Esophagus squamous epithelium (tissue), 4 donors: ENCODE data around the gene NHERF2.

Experiments used
- CTCF ChIP-seq, 6 experiments: fragments of 450-650 bp in 4 of 6; fragments of 200-600 bp in 2 of 6; sonication (generic) in 2 of 6; IDR thresholded peaks; one replicate each; pipeline ENCODE4 v1.5.1; 2016 to 2019; ENCODE audit warnings: antibody characterized with exemption in 6 of 6, mild to moderate bottlenecking in 4 of 6, moderate library complexity in 4 of 6
- POLR2A ChIP-seq, 4 donors: fragments of 450-650 bp; IDR thresholded peaks; one replicate each; pipeline ENCODE4 v1.6.1; 2017; ENCODE audit warnings: antibody characterized with exemption in 4 of 4, mild to moderate bottlenecking in 4 of 4, moderate library complexity in 3 of 4

DNA sequence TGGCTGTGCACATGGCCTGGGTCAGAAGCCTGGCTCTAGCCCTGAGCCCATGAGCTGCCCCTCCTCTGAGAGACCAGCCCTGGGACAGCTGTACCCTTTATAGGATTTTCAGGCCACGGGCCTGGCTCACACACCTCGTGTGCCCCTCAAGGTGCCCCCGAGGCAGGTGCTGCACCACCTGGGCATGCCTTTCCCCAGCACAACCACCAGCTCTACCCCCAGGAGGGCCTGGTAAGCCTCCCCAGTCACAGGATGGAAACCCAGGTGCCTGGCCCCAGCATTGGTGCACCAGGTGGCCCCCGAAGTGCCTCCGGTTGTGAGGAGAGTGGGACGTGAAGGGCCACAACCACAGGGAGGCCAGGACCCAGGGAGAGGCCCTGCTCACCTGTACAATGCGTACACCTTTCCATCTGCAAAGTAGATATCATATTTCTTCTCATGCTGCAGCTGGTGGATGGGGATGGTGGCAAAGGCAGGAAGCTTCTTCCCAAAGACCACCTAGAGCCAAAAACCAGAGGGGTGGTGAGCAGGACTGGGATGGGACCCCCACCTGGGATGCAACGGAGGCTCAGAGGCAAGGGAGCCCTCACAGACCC, 23.4 kb upstream of the NHERF2 start:
- no peak for TF ChIP-seq CTCF (IDR thresholded peaks at IDR 0.05)
- TF ChIP-seq POLR2A (IDR thresholded peaks at IDR 0.05) = no peak
